Prostate gland (tissue), 2 donors: ENCODE measurements around the gene CCL14. TPM values are rescaled to one million over a fixed set of nuclear protein-coding genes. Genes with fewer than 3 reads are reported as not detected.

Source experiments
- DNase-seq: peaks from one replicate; pipeline ENCODE4 v3.0.0-alpha.2; 2019; ENCODE audit warnings: low spot score
- H3K27ac ChIP-seq, 2 donors: fragments of 200-600 bp; sonication (generic); 2 replicates each; pipeline ENCODE4 v1.5.1; 2017 to 2019
- H3K27me3 ChIP-seq: fragments of 200-600 bp; sonication (generic); replicated peaks from 2 replicates; pipeline ENCODE4 v1.5.1; 2019; ENCODE audit not compliant: insufficient read depth
- H3K36me3 ChIP-seq, 2 donors: fragments of 200-600 bp; sonication (generic); 1 replicate in 1 of 2; 2 replicates in 1 of 2; pipeline versions ENCODE4 v1.5.1 to v1.8.1; 2017 to 2019
- H3K4me1 ChIP-seq: fragments of 200-600 bp; sonication (generic); replicated peaks from 2 replicates; pipeline ENCODE4 v1.5.1; 2019
- H3K4me3 ChIP-seq, 2 donors: fragments of 200-600 bp; sonication (generic); 2 replicates each; pipeline ENCODE4 v1.5.1; 2017 to 2019
- H3K9me3 ChIP-seq: fragments of 200-600 bp; sonication (generic); 2 replicates; pipeline ENCODE4 v1.5.1; 2017
- POLR2A ChIP-seq: fragments of 450-650 bp; IDR thresholded peaks from one replicate; pipeline ENCODE4 v1.6.1; 2016; ENCODE audit warnings: antibody characterized with exemption, mild to moderate bottlenecking
- POLR2AphosphoS5 ChIP-seq: sonication (generic); formaldehyde crosslinking; IDR thresholded peaks from one replicate; pipeline ENCODE4 v1.6.1; 2017; ENCODE audit warnings: antibody characterized with exemption
- WGBS: methylation state at CpG from one replicate; pipeline ENCODE4 v1.1.5; 2018; 5-methylcytosine and 5-hydroxymethylcytosine counted together
- intact Hi-C: fragments of 100-400 bp; cut with DNase I; formaldehyde crosslinking; loops from one replicate; pipeline ENCODE4 v1.14.2; 2022
- total RNA-seq, 2 donors: library from RNA; depleted of rRNA; stranded (reverse); fragments of >200 nt; gene quantifications; one replicate each; pipeline ENCODE4 v1.1.0, GENCODE V29; 2016
- TF ChIP-seq, protein P1 (sequence below), 4 experiments: fragments of 200-600 bp in 2 of 4; fragments of 450-650 bp in 2 of 4; sonication (generic) in 2 of 4; IDR thresholded peaks; 1 replicate in 3 of 4; 2 replicates in 1 of 4; pipeline ENCODE4 v1.5.1; 2016 to 2019; ENCODE audit warnings: antibody characterized with exemption in 4 of 4, mild to moderate bottlenecking in 2 of 4, moderate library complexity in 2 of 4

CCL14 gene
- 10 to 100 TPM; 19.9 to 28.0 TPM for total RNA-seq

GRCh38 chr17:35986643-35987042 lies at the start of gene CCL14:
TSS of gene CCL14 (minus strand) at chr17:35986729. CDS start at chr17:35986649, 80 bp downstream.
- intact Hi-C loops = no loop called here
- Histone ChIP-seq H3K9me3 (no peaks in the 10 kb centered on the region), H3K4me1 (no peaks in the 10 kb centered on the region), H3K36me3 (no peaks in the 10 kb centered on the region), H3K4me3 (no peak within 1 kb of the TSS), H3K27me3 (no peaks in the 10 kb centered on the region), H3K27ac (no peak within 1 kb of the TSS)
- WGBS = 70% methylated on average over 1 of the region's 1 CpG
- TF ChIP-seq POLR2AphosphoS5 = no peak
- no peak for TF ChIP-seq POLR2A
- TF ChIP-seq, protein P1, sequence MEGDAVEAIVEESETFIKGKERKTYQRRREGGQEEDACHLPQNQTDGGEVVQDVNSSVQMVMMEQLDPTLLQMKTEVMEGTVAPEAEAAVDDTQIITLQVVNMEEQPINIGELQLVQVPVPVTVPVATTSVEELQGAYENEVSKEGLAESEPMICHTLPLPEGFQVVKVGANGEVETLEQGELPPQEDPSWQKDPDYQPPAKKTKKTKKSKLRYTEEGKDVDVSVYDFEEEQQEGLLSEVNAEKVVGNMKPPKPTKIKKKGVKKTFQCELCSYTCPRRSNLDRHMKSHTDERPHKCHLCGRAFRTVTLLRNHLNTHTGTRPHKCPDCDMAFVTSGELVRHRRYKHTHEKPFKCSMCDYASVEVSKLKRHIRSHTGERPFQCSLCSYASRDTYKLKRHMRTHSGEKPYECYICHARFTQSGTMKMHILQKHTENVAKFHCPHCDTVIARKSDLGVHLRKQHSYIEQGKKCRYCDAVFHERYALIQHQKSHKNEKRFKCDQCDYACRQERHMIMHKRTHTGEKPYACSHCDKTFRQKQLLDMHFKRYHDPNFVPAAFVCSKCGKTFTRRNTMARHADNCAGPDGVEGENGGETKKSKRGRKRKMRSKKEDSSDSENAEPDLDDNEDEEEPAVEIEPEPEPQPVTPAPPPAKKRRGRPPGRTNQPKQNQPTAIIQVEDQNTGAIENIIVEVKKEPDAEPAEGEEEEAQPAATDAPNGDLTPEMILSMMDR (IDR thresholded peaks at IDR 0.05) = no peak
- no peak for DNase-seq

GRCh38 chr17:36036235-36036634 lies 49.7 kb upstream of the CCL14 start:
- TF ChIP-seq POLR2A (no peak), POLR2AphosphoS5 (no peak)
- TF ChIP-seq, protein P1 (IDR thresholded peaks at IDR 0.05) = no peak
- H3K4me3 ChIP-seq = no peak overlapping the region
- H3K36me3 ChIP-seq = no peaks in the 10 kb centered on the region
- WGBS = 70% methylated on average over 4 of the region's 4 CpGs
- H3K27me3 ChIP-seq = no peaks in the 10 kb centered on the region
- no peaks in the 10 kb centered on the region for H3K4me1 ChIP-seq
- no peak overlapping the region for H3K27ac ChIP-seq
- intact Hi-C loops = no loop called here
- H3K9me3 ChIP-seq = no peaks in the 10 kb centered on the region
- no peak for DNase-seq

DNA sequence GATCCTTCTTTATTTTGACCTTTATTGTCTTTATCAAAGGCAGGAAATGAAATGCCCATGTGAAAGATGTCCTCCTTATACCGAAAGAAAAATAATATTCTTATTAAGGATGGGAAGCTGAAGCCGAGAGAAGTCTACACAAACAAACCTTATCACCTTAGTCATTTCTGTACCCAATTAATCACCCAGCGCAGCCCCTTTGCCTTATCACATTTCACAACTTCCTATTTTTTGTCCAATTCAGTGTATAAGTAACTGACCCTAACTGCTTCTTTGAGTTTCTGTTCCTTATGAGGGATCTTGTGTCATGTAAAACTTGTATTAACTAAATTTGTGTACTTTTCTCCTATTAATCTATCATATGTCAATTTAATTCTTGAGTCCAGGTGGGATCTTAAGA lies 47.6 kb upstream of the CCL14 start:
- intact Hi-C loops = no loop called here
- WGBS = 23% methylated on average over 3 of the region's 3 CpGs
- no peaks in the 10 kb centered on the region for H3K27me3 ChIP-seq

GRCh38 chr17:36030956-36031355 lies 44.4 kb upstream of the CCL14 start:
- TF ChIP-seq, protein P1 (IDR thresholded peaks at IDR 0.05) = no peak
- no peak for TF ChIP-seq POLR2AphosphoS5
- no peak for TF ChIP-seq POLR2A
- no peaks in the 10 kb centered on the region for H3K27me3 ChIP-seq
- intact Hi-C loops = no loop called here
- no peaks in the 10 kb centered on the region for H3K4me1 ChIP-seq
- no peak for DNase-seq
- no peak overlapping the region for H3K27ac ChIP-seq
- H3K36me3 ChIP-seq = no peaks in the 10 kb centered on the region
- no peaks in the 10 kb centered on the region for H3K9me3 ChIP-seq
- 86% methylated on average over 1 of the region's 1 CpG for WGBS
- H3K4me3 ChIP-seq = no peak overlapping the region

More for the DNA sequence above, 47.6 kb upstream of the CCL14 start:
- no peak overlapping the region for H3K27ac ChIP-seq
- no peaks in the 10 kb centered on the region for H3K36me3 ChIP-seq
- no peaks in the 10 kb centered on the region for H3K4me1 ChIP-seq
- H3K9me3 ChIP-seq = no peaks in the 10 kb centered on the region
- no peak for DNase-seq
- no peak overlapping the region for H3K4me3 ChIP-seq
- TF ChIP-seq POLR2AphosphoS5 = no peak
- TF ChIP-seq, protein P1 (IDR thresholded peaks at IDR 0.05) = no peak
- TF ChIP-seq POLR2A = no peak

GRCh38 chr17:36027761-36028160 lies 41.2 kb upstream of the CCL14 start:
- 11% methylated on average over 4 of the region's 4 CpGs for WGBS
- intact Hi-C loops = no loop called here
- no peak overlapping the region for H3K27ac ChIP-seq
- H3K27me3 ChIP-seq = no peaks in the 10 kb centered on the region
- no peaks in the 10 kb centered on the region for H3K4me1 ChIP-seq
- DNase-seq = no peak
- no peak for TF ChIP-seq POLR2A
- TF ChIP-seq POLR2AphosphoS5 = no peak
- TF ChIP-seq, protein P1 (IDR thresholded peaks at IDR 0.05) = no peak
- H3K4me3 ChIP-seq = no peak overlapping the region
- no peaks in the 10 kb centered on the region for H3K36me3 ChIP-seq
- H3K9me3 ChIP-seq = no peaks in the 10 kb centered on the region
